ENCODE data around the gene ABHD12B.

Gene ABHD12B

GRCh38 chr14:50947446-50947845 is 75.6 kb downstream of the ABHD12B start:
- TF ChIP-seq GATA2 (IDR thresholded peaks at IDR 0.05; ENCODE audit: low read depth, low read length): no peak
- no peak for TF ChIP-seq GATA3 (IDR thresholded peaks at IDR 0.05; ENCODE audit: low read depth, low read length)

- no peak for TF ChIP-seq GATA2 (IDR thresholded peaks at IDR 0.05; ENCODE audit: low read depth, low read length)
- TF ChIP-seq GATA3 (IDR thresholded peaks at IDR 0.05; ENCODE audit: low read depth, low read length): no peak
These were observed 76.4 kb downstream of the ABHD12B start for GRCh38 chr14:50948205-50948604.

- TF ChIP-seq GATA3 (IDR thresholded peaks at IDR 0.05; ENCODE audit: low read depth, low read length) (no peak), GATA2 (IDR thresholded peaks at IDR 0.05; ENCODE audit: low read depth, low read length) (no peak)
These were observed 79.2 kb downstream of the ABHD12B start for GRCh38 chr14:50951032-50951431.

- TF ChIP-seq GATA3 (IDR thresholded peaks at IDR 0.05; ENCODE audit: low read depth, low read length) (no peak), GATA2 (IDR thresholded peaks at IDR 0.05; ENCODE audit: low read depth, low read length) (no peak)
These were observed 81.6 kb downstream of the ABHD12B start for GRCh38 chr14:50953502-50953901.
